Activated CD8-positive, alpha-beta T cell treated with anti-CD3 and anti-CD28 coated beads for 36 hours (primary cell): ENCODE results near the gene TGM1. TPM values are rescaled to one million over a fixed set of nuclear protein-coding genes. Genes with fewer than 3 reads are reported as not detected.
"Not testable (repeated sequence)": the region's sequence is repeated elsewhere in the genome, so short reads cannot be mapped to it uniquely, and the experiment has no call there.

Experiments
- ATAC-seq: fragments of 200-7000 bp; cut with Tn5 transposase; one replicate; pipeline ENCODE4 v1.10.0; 2021; ENCODE audit warnings: mild to moderate bottlenecking, moderate library complexity
- CTCF ChIA-PET: fragments of 350-600 bp; sonication (Branson Sonifier 250); formaldehyde crosslinking; loops from one replicate; lab custom pipeline; 2021; ENCODE audit warnings: antibody characterized with exemption; lab: Charles Lee
- POLR2A ChIA-PET: fragments of 350-600 bp; sonication (Branson Sonifier 250); formaldehyde crosslinking; loops from one replicate; lab custom pipeline; 2021; ENCODE audit warnings: antibody characterized with exemption; lab: Charles Lee
- DNase-seq: peaks from one replicate; pipeline ENCODE4 v3.0.0-alpha.2; 2020
- H3K27ac Mint-ChIP-seq: one replicate; pipeline ENCODE4 v1.8.0; 2021; ENCODE audit warnings: mild to moderate bottlenecking, mixed read lengths
- H3K27me3 Mint-ChIP-seq: one replicate; pipeline ENCODE4 v1.8.0; 2021; ENCODE audit warnings: mixed read lengths
- H3K36me3 Mint-ChIP-seq: one replicate; pipeline ENCODE4 v1.8.0; 2021; ENCODE audit warnings: low read depth, mixed read lengths
- H3K4me1 Mint-ChIP-seq: one replicate; pipeline ENCODE4 v1.8.0; 2021; ENCODE audit warnings: low read depth, mixed read lengths
- H3K4me3 Mint-ChIP-seq: one replicate; pipeline ENCODE4 v1.8.0; 2021; ENCODE audit warnings: mild to moderate bottlenecking, moderate library complexity, mixed read lengths
- H3K9me3 Mint-ChIP-seq: one replicate; pipeline ENCODE4 v1.8.0; 2021; ENCODE audit warnings: mixed read lengths
- CTCF ChIP-seq: fragments of 200-600 bp; IDR thresholded peaks from one replicate; pipeline ENCODE4 v1.8.0; 2022; ENCODE audit warnings: antibody characterized with exemption, mild to moderate bottlenecking
- intact Hi-C: fragments of 100-400 bp; cut with micrococcal nuclease; formaldehyde crosslinking; loops from one replicate; pipeline ENCODE4 v1.10.0; 2022
- total RNA-seq, 2 experiments: library from RNA; stranded (reverse); gene quantifications; one replicate each; pipeline ENCODE4 v1.2.3, GENCODE V29; 2021

TGM1 gene
- total RNA-seq, 2 experiments from 2014 or later = 3.0 to 3.1 TPM

- CTCF ChIA-PET = interaction anchor here (1.2 to 27.8 kb wide), 12 partner anchors 13 to 190 kb away, joined by 3 to 873 read pairs (median 6); partner anchors contain the start of genes CHMP4A, CIDEB, DHRS1 and GMPR2
- H3K9me3 Mint-ChIP-seq = no peaks in the 10 kb centered on the region
- ATAC-seq = peak; percentile 12
Measured at GRCh38 chr14:24246765-24247212, 16.2 kb downstream of the TGM1 start.

GRCh38 chr14:24245350-24245749 is 17.6 kb downstream of the TGM1 start:
- not testable (repeated sequence) for H3K36me3 Mint-ChIP-seq, ATAC-seq, H3K27ac Mint-ChIP-seq, H3K4me3 Mint-ChIP-seq, H3K9me3 Mint-ChIP-seq, DNase-seq, H3K27me3 Mint-ChIP-seq
- CTCF ChIA-PET = interaction anchor here (1.2 to 27.8 kb wide), 6 partner anchors 11 to 191 kb away, joined by 3 to 873 read pairs (median 12); partner anchors contain the start of genes CHMP4A, CIDEB, DHRS1 and GMPR2
- POLR2A ChIA-PET = interaction anchor here (0.8 to 4.0 kb wide), 6 partner anchors 12 to 63 kb away, joined by 3 to 20 read pairs (median 4); partner anchors contain the start of genes CHMP4A, CIDEB, DHRS1 and NOP9
- intact Hi-C loops = loop anchor here (10.0 kb wide), 1 partner anchor 189 kb away; no protein-coding TSS in a partner anchor
- peaks cover 41% of the 10 kb centered on the region for H3K4me1 Mint-ChIP-seq

More at GRCh38 chr14:24246765-24247212, 16.2 kb downstream of the TGM1 start:
- Mint-ChIP-seq H3K36me3 (no peaks in the 10 kb centered on the region), H3K27me3 (no peaks in the 10 kb centered on the region), H3K4me1 (peaks cover 37% of the 10 kb centered on the region), H3K27ac (peak overlapping the region; percentile 95), H3K4me3 (peak overlapping the region; percentile 59)
- TF ChIP-seq CTCF = no peak
- POLR2A ChIA-PET = interaction anchor here (0.7 to 2.3 kb wide), 18 partner anchors 10 to 183 kb away, joined by 3 to 15 read pairs (median 4); partner anchors contain the start of genes DHRS1, KHNYN, LTB4R and NOP9
- DNase-seq = peak; percentile 44
- intact Hi-C loops = loop anchor here (2.0 to 10.0 kb wide), 2 partner anchors 24 to 188 kb away; partner anchors contain the start of gene RABGGTA

- ChIA-PET CTCF (interaction anchor here (0.8 to 27.8 kb wide), 29 partner anchors 8 to 198 kb away, joined by 3 to 873 read pairs (median 9); partner anchors contain the start of genes ADCY4, CHMP4A, CIDEB and DHRS1), POLR2A (interaction anchor here (0.7 to 4.0 kb wide), 17 partner anchors 15 to 193 kb away, joined by 3 to 22 read pairs (median 5); partner anchors contain the start of genes CIDEB, DHRS1, LTB4R and LTB4R2)
- Mint-ChIP-seq H3K9me3 (no peaks in the 10 kb centered on the region), H3K36me3 (peaks cover 25% of the 10 kb centered on the region), H3K27ac (peak overlapping the region; percentile 98), H3K4me3 (peak overlapping the region; percentile 96), H3K27me3 (no peaks in the 10 kb centered on the region), H3K4me1 (peaks cover 53% of the 10 kb centered on the region)
- DNase-seq (no peak), ATAC-seq (no peak)
- no peak for TF ChIP-seq CTCF
- intact Hi-C loops = loop anchor here (1.0 to 10.0 kb wide), 2 partner anchors 54 to 191 kb away; no protein-coding TSS in a partner anchor
Measured at GRCh38 chr14:24243336-24243836, 19.6 kb downstream of the TGM1 start.

GRCh38 chr14:24241829-24242443 is 21.0 kb downstream of the TGM1 start:
- TF ChIP-seq CTCF = no peak
- DNase-seq (peak; percentile 93), ATAC-seq (peak; percentile 84)
- Mint-ChIP-seq H3K36me3 (peaks cover 40% of the 10 kb centered on the region), H3K4me1 (peaks cover 54% of the 10 kb centered on the region), H3K4me3 (peak overlapping the region; percentile 96), H3K27ac (peak overlapping the region; percentile 98), H3K9me3 (no peaks in the 10 kb centered on the region), H3K27me3 (no peaks in the 10 kb centered on the region)
- ChIA-PET POLR2A (interaction anchor here (0.7 to 4.0 kb wide), 19 partner anchors 9 to 189 kb away, joined by 3 to 22 read pairs (median 9); partner anchors contain the start of genes CHMP4A, CIDEB, DHRS1 and GMPR2), CTCF (interaction anchor here (0.7 to 27.8 kb wide), 41 partner anchors 8 to 200 kb away, joined by 3 to 873 read pairs (median 6); partner anchors contain the start of genes ADCY4, CHMP4A, CIDEB and DHRS1)
- intact Hi-C loops = loop anchor here (10.0 kb wide), 1 partner anchor 193 kb away; no protein-coding TSS in a partner anchor
